Activated CD4-positive, alpha-beta T cell treated with anti-CD3 and anti-CD28 coated beads, Interleukin-2, Interleukin-6, amounts not matched to agents 100 ng/mL and 50 ng/mL, durations not matched to agents 16 hours and 8 hours (primary cell): ENCODE results near the gene SBF1.

Experiments
- DNase-seq: peaks from one replicate; pipeline ENCODE4 v3.0.0-alpha.2; 2020

The SBF1 gene

GRCh38 chr22:50505776-50506610, 31.2 kb upstream of the SBF1 start:
- DNase-seq: no peak

GRCh38 chr22:50505276-50505775, 30.5 kb upstream of the SBF1 start:
- no peak for DNase-seq

- no peak for DNase-seq
These were observed 29.8 kb upstream of the SBF1 start for GRCh38 chr22:50504369-50505211.

GRCh38 chr22:50503475-50504145, 28.8 kb upstream of the SBF1 start:
- DNase-seq: peak; percentile 28

GRCh38 chr22:50502628-50503474, 28.0 kb upstream of the SBF1 start:
- DNase-seq: no peak

- no peak for DNase-seq
These were observed 27.3 kb upstream of the SBF1 start for GRCh38 chr22:50502096-50502495.

GRCh38 chr22:50500452-50500851, 25.6 kb upstream of the SBF1 start:
- DNase-seq: no peak

GRCh38 chr22:50498322-50498890, 23.6 kb upstream of the SBF1 start:
- peak; percentile 82 for DNase-seq

- DNase-seq: no peak
These were observed 22.3 kb upstream of the SBF1 start for GRCh38 chr22:50497093-50497492.

- DNase-seq: no peak
These were observed 15.9 kb upstream of the SBF1 start for GRCh38 chr22:50490531-50491308.

GRCh38 chr22:50489363-50490243, 14.8 kb upstream of the SBF1 start:
- no peak for DNase-seq

- no peak for DNase-seq
These were observed 14.1 kb upstream of the SBF1 start for GRCh38 chr22:50488886-50489285.

GRCh38 chr22:50488006-50488677, 13.3 kb upstream of the SBF1 start:
- no peak for DNase-seq

- DNase-seq: no peak
These were observed 12.6 kb upstream of the SBF1 start for GRCh38 chr22:50487290-50488005.

- no peak for DNase-seq
These were observed 11.9 kb upstream of the SBF1 start, which contains the start of gene MIOX for GRCh38 chr22:50486561-50487289. Gene MIOX, plus strand, starts transcription at chr22:50486859. Its CDS starts 39 bp downstream, at chr22:50486898.

- no peak for DNase-seq
These were observed 10.6 kb upstream of the SBF1 start for GRCh38 chr22:50485221-50486131.
